Bone marrow (tissue), 2 donors: ENCODE results near the gene KLHL29.

Experiments
- DNase-seq, 2 donors: peaks; one replicate each; lab custom pipeline; 2025; lab: John Stamatoyannopoulos, UW

The KLHL29 gene

DNA sequence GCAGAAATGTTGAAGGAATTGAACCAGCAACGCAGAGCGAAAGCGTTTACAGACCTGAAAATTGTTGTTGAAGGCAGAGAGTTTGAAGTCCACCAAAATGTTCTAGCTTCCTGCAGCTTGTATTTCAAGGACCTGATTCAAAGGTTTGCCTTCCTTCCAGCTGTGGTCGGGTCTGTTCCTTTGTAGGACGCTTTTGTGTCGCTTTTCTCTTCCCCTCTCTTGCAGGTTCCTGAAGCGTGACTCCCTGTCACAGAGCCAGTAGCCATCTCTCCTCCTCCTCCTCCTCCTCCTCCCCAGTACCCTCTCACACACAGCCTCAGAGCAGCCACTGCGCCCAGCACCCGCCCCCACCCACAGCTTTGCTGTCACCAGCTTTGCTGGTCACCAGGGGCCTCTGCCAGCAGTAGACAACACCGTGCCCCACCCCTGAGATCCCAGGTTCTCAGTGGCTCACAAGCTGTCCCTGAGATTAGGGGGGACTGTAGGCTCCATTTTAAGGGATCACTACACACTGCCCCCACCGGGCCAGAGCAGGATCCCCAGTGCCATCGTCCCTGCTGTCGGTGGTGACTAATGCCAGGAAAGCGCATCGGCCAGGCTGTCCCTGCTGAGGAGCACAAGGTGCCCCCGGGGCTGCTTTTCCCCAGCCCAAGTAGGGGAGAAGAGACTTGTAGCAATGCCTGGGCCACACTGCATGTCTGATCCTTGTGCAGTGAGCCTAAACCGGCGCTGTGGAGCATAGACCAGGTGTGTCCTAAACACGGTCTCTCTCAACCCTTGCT is 299.6 kb downstream of the KLHL29 start:
- DNase-seq, result no peak

DNA sequence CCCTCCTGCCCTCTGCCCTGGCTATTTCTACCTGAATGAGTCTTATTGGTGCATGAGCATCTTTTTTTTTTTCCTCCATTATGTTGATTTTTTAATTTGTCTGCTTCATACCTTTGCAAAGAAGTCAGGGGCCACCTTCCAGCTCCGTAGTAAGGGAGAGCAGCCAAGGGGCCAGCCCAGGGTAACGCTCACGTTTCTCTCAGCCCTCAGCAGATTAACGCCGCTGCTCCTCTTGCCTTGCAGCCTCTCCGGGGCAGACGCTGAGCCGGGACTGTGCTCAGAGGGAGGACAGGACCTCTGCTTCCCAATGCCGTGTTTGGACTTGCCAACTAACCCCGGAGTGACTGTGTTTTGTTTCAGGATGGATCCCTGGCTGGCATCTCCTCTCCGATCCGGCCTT is 300.2 kb downstream of the KLHL29 start:
- no peak for DNase-seq

- no peak for DNase-seq
These were observed 300.7 kb downstream of the KLHL29 start for GRCh38 chr2:23685706-23686105.

GRCh38 chr2:23686405-23687029 is 301.5 kb downstream of the KLHL29 start:
- no peak for DNase-seq

DNA sequence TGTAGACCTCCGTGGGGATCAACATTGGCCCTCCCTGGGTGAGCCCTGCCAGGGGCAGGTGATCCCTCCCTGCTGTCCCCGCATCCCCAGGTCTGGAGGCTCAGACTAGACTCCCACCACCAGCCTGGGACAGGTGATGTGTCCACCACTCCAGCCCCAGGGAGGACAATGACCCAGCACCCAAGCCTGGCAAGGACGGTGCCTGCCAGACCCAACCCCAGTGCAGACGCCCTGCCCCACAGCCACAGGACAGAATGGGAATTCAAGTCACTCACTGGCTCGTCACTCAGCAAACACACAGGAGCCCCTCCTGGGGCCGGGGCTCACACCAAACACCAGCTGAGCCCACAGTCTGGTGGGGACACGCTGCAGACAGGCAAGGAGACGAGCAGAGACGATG is 302.2 kb downstream of the KLHL29 start:
- DNase-seq, result no peak

DNA sequence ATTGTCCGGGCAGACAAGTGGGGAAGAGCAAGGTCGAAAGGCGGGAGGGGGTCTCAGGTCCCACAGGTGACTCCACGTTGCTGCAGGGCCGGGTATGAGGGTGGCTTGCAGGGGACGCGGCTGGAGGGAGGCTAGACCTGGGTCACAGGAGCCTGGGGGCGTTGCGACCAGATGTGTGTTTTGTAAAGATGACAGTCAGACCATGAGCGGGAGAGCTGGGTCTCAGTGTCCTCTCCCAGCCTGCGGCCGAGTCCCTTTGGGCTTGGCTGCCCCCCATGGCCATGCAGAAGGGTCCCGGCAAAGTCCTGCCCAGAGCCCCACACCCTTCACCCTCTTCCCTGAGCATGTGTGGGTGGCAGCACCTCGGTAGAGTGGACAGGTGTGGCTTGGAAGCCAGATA is 302.7 kb downstream of the KLHL29 start:
- no peak for DNase-seq

DNA sequence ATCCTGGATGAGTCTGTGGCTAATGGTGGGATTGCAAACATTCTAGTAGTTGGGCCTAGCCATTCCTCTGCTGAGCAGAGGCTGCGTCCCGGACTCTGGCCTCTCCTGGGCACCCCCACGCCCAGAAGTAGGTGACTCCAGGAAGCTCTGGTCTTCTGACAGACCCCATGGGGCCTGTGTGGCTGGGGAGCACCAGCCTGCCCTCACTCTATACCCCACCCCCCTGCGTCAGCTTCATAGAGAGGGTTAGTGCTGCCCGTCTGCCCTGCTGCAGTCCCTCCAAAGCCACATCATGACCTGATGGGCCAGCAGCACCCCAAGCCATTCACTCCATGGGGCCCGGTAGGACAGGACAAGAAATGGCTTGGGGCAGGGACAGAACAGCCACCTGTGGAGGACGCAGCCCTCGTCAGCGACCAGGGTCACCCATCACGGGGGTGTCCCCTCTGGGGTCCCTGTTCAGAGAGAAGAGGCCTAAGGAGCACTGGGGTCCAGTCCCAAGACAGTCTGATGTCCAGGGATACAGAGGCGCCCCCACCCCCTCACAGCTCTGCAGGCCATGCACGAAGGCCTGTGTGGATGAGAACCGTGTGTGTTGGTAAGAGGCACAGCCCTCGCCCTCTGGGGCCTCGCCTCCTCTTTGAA is 303.6 kb downstream of the KLHL29 start:
- no peak for DNase-seq

- no peak for DNase-seq
These were observed 304.2 kb downstream of the KLHL29 start for GRCh38 chr2:23689131-23689700.

DNA sequence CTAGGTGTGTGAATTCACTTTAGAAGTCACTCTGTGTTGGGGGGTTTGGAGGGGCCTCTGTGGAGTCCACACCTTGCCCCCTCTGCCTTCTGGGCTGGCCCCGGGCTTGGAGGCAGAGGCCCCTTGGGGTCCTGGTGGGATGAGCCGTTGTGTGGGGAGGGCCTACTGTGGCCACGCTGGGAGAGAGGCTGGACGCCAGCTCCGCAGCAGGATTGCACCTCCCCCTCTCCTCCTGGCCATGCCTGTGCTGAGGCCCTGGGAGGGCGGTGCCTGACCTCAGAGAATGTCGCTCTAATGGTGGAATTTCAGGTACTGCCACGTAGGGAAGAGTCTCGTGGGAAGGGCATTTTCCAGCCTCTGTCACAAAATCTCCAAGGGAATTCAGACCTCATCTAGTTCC is 304.9 kb downstream of the KLHL29 start:
- no peak for DNase-seq

DNA sequence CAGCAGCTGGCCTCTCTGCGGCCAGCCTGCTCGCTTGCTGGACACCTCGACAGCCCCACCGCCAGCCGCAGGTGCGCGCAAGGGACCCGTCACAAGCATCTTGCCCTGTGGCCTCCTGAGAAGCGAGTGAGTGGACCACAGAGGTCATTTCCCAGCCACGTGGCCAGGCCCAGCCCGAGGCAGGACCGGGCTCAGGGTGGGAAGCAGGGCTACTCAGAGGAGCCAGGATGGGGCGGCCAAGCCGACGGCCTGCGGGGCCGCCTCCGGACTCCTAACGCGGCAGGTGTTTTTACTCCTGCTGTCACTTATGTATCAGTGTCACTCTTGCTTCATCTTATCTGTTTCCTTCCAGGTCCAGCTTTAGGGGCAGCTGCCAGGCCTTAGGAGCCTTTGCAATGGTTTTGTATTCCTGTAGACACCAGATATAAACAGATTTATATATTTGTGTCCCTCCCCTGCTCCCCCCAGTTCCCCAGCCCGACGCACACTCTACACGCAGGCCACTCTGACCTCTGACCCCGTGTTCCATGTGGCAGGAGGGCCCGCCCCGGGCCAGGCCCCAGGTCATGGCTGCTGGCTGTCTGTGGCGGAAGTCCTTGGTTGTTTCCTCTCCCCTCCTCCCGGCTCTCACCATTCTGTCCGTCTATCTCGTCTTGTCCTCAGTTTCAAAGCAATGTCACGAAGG is 305.6 kb downstream of the KLHL29 start:
- no peak for DNase-seq

DNA sequence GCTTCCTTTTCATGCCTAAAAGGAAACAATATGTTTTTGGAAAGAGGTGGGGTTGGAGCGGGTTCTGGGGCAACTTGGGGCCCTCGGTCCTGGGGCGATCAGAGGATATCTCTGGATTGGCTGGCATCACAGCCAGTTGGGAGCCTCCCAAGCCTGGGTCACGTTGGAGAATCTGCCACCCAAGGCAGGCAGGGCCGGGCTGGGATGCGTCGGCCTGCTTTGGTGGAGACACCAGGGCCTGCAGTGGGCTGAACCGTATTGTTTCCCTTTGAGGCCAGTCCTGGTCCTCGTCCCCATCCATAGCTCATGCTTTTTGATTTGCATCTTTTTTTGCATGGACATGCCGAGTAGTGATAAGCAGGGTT is 306.1 kb downstream of the KLHL29 start:
- no peak for DNase-seq

DNA sequence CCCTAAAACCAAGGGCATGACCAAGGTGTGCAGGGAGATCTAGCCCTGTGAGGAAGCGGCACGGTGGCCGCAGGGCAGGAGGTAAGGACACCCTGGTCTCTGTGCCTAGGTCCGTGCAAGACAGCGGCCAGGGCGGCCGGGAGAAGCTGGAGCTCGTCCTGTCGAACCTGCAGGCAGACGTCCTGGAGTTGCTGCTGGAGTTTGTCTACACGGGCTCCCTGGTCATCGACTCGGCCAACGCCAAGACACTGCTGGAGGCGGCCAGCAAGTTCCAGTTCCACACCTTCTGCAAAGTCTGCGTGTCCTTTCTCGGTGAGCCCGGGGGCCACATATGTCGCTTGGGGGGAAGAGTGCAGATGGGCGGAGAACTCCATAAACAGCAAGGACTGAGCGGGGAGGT is 306.6 kb downstream of the KLHL29 start:
- DNase-seq, result no peak

DNA sequence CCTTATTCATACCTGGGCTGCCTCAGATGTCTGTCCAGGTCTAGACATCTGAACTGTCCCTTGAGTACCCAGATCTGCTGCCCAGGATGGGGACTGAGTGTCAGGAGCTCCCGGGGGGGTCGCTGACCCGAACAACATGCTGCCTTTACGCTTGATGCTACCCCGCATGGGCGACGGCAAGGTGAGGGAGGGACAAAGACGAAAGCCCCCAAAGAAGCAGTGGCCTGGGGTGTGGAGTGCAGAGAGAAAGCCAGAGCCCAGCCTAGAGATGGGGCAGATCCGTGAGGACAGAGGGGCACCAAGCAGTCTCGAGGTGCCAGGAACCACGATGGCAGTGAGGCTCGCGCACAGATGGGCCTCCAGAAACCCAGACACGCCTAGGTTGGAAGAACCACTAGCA is 307.3 kb downstream of the KLHL29 start:
- no peak for DNase-seq

GRCh38 chr2:23692851-23693605 is 308.0 kb downstream of the KLHL29 start:
- no peak for DNase-seq

DNA sequence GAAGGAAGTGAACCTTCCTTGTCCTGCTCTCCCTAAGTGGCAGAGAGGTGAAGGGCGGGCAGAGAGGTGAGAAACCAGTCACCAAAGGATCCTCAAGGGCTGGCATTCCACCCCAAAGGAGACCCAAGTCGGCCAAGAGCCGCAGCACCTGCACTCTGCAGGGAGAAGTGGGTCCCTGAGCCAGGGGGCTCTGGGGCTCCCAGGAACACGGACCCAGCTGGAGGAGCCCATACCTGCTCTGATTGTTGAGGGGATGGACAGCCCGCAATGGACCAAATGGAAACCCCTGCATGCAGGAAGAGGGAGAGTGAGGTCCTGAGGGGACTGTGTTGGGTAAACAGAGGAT is 308.6 kb downstream of the KLHL29 start:
- no peak for DNase-seq

DNA sequence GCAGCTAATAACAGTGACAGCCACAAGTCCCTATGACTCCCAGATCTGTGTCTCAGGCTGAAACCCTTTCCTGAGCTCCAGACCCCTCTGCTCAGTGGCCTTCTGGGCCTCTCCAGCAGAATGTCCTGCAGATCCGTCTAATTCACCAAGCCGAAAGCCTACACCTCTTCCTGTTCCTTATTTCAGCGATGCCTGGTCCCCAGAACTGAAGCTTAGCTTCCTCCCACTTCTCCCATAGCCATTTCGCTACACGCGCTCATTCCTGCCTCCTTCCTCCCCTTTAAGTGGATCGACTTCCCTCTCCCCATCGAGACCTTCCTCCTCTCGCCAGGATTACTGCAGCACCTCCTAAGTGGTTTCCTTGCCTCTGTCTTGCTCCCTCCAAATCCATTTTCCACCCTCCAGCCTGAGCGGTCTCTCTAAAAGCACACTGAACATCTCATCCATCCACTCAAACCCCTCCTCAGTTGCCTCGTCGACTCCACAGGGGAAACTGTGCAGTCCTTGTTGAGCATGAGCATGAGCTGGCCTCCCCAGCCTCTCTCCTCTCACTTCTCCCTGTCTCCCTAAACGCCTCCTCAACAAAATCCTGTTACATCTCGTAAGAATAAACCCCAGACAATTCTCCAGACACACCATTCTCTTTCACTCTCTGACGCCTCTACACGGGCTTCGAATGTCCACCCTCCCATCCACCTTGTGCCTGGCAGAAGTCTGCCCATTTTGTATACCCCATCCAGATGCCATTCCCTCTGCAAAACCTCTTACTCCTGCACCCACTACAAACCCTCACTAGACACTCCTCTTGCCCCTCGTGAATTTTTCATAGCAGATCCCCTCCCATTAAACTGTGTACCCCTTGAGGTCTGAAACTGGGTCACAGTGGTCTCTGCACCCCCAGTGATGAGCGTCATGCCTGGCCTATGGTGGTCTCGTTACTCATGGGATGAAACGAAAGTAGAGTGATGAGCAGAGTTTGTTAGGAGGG is 309.4 kb downstream of the KLHL29 start:
- no peak for DNase-seq

GRCh38 chr2:23695214-23695889 is 310.4 kb downstream of the KLHL29 start:
- DNase-seq, result no peak

- DNase-seq, result no peak
These were observed 311.1 kb downstream of the KLHL29 start for GRCh38 chr2:23695890-23696751.

GRCh38 chr2:23696752-23697045 is 311.7 kb downstream of the KLHL29 start:
- DNase-seq, result no peak
